Pancreas (tissue), 10 donors: ENCODE results near the gene KCNK5. TPM values are rescaled to one million over a fixed set of nuclear protein-coding genes. Genes with fewer than 3 reads are reported as not detected.

Source experiments
- ATAC-seq, 4 donors: fragments of 200-7000 bp; cut with Tn5 transposase; one replicate each; pipeline versions ENCODE4 v1.8.0 to v1.9.1; 2020; ENCODE audit warnings: mild to moderate bottlenecking in 4 of 4, moderate library complexity in 4 of 4
- DNase-seq, 6 donors: peaks; one replicate each; pipeline ENCODE4 v3.0.0-alpha.2; 2020
- FAIRE-seq: peaks from 2 replicates; lab custom pipeline; 2012; peaks lifted over from hg19 to GRCh38; lab: Jason Lieb, UNC
- H3K27ac ChIP-seq, 4 donors: fragments of 200-600 bp; sonication (generic); 1 replicate in 3 of 4; 2 replicates in 1 of 4; pipeline versions ENCODE4 v1.5.0 to v1.8.0; 2020
- H3K27me3 ChIP-seq, 4 donors: fragments of 200-600 bp; one replicate each; pipeline ENCODE4 v1.8.0; 2021
- H3K36me3 ChIP-seq, 3 donors: fragments of 200-600 bp; sonication (generic) in 1 of 3; one replicate each; pipeline versions ENCODE4 v1.5.0 to v1.8.0; 2020 to 2021
- H3K4me1 ChIP-seq, 3 donors: fragments of 200-600 bp; one replicate each; pipeline ENCODE4 v1.8.0; 2021
- H3K4me3 ChIP-seq, 4 donors: fragments of 200-600 bp; sonication (generic) in 2 of 4; one replicate each; pipeline versions ENCODE4 v1.5.0 to v1.8.0; 2020 to 2021
- H3K9me3 ChIP-seq, 4 donors: fragments of 200-600 bp; one replicate each; pipeline ENCODE4 v1.8.0; 2021
- WGBS, 2 donors: extraction: QIAGEN DNeasy Blood & Tissue Kit; methylation state at CpG; one replicate each; pipeline ENCODE4 v1.1.7; 2013; 5-methylcytosine and 5-hydroxymethylcytosine counted together
- intact Hi-C, 3 donors: fragments of 100-400 bp; cut with DNase I; formaldehyde crosslinking; loops; one replicate each; pipeline versions ENCODE4 v1.11.1 to v1.14.2; 2022
- polyA plus RNA-seq, 2 donors: library from polyadenylated mRNA; stranded (reverse); fragments of 200-250 nt; gene quantifications; one replicate each; pipeline ENCODE4 v1.2.3, GENCODE V29; 2013
- total RNA-seq, 6 donors: library from RNA; stranded (reverse); fragmentation: NEBNext Ultra II Directional in 4 of 6; extraction: Animal tissue kit (Norgen Biotek cat#: 25700) in 4 of 6; gene quantifications; one replicate each; pipeline versions ENCODE4 v1.2.1 to v1.2.4, GENCODE V29; 2021 to 2023
- TF ChIP-seq, protein P1 (sequence below), 4 donors: fragments of 200-600 bp; sonication (generic) in 3 of 4; IDR thresholded peaks; one replicate each; pipeline versions ENCODE4 v1.5.0 to v1.8.0; 2021; ENCODE audit warnings: antibody characterized with exemption in 4 of 4
- donor health status: healthy with polysubstance abuse.
- donor health status: DM: no; HTN: no; CAD: no; lungs with moderate emphysema.
- donor health status: DM: no; HTN: no; CAD: no.
- donor health status: control.
- donor health status: control.
- donor health status: Bipolar disorder and iron deficiency.
- donor health status: DM: yes; HTN: yes; CAD: no.
- donor health status: DM: no; HTN: no; CAD: no.
- donor health status: DM: no; HTN: no; CAD: no.
- donor health status: DM: yes; HTN: yes; CAD: no.

Gene KCNK5
- total and polyA plus RNA-seq, 8 donors: 10.8 to 32.4 (median 19.8) TPM

DNA sequence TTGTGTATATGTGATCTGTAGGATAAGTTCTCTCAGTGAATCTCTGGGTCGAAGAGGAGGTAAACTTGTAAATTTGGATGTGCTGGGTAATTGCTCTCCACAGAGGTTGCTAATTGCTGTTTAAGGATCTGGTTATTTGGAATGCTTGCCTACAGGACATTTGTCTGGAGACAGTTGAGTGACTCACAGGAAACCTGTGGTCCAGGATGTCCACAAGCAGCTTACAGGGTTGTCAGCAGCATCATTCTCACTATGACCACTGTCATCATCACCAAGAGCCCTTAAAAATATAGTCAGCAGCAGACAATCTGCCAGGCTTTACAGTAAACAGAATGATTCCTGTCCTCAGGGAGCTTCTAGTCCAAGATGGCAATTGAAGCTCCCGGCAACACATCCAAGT is 31.2 kb upstream of the KCNK5 start:
- Histone ChIP-seq H3K36me3 (no peaks in the 10 kb centered on the region), H3K27me3 (no peaks in the 10 kb centered on the region), H3K9me3 (no peaks in the 10 kb centered on the region), H3K27ac (no peak overlapping the region), H3K4me1 (peaks cover 0 to 6% (median 0%) of the 10 kb centered on the region in 3 donors), H3K4me3 (no peak overlapping the region)
- TF ChIP-seq, protein P1, sequence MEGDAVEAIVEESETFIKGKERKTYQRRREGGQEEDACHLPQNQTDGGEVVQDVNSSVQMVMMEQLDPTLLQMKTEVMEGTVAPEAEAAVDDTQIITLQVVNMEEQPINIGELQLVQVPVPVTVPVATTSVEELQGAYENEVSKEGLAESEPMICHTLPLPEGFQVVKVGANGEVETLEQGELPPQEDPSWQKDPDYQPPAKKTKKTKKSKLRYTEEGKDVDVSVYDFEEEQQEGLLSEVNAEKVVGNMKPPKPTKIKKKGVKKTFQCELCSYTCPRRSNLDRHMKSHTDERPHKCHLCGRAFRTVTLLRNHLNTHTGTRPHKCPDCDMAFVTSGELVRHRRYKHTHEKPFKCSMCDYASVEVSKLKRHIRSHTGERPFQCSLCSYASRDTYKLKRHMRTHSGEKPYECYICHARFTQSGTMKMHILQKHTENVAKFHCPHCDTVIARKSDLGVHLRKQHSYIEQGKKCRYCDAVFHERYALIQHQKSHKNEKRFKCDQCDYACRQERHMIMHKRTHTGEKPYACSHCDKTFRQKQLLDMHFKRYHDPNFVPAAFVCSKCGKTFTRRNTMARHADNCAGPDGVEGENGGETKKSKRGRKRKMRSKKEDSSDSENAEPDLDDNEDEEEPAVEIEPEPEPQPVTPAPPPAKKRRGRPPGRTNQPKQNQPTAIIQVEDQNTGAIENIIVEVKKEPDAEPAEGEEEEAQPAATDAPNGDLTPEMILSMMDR (IDR thresholded peaks at IDR 0.05): no peak
- no peak for DNase-seq
- no peak for FAIRE-seq
- 88 to 94% methylated on average over 2 of the region's 2 CpGs for WGBS, 2 donors
- intact Hi-C loops: no loop called here
- ATAC-seq: no peak

DNA sequence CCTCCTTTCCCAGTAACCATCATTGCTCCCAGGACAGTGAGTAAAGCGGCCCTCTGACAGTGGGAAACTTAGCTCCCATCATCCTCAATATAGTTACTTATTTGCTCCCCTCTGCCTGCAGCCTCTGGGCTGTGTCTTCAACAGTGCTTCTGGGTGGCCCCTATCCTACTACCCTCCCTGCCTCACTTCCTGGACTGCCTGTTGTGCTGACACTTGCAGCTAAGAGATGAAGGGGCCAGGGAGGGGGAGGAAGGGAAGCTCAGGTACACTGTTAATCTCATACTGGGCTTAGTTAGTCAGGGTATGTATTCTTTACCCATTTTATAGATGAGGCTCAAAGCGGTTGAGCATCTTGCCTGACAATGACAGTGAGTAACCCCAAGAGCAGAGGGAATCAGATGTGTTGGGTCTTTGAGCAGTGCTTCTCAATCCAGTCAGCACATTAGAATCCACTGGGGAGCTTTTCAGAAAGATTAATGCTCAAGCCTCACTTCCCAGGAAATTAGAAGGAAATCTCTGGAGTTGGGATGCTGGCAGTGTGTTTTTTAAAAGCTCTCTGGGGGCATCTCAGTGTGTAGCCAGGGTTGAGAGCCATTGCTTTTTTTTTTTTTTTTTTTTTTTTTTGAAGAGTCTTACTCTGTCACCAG is 27.1 kb upstream of the KCNK5 start:
- Histone ChIP-seq H3K4me3 (no peak overlapping the region), H3K36me3 (no peaks in the 10 kb centered on the region), H3K4me1 (no peaks in the 10 kb centered on the region), H3K9me3 (no peaks in the 10 kb centered on the region), H3K27ac (no peak overlapping the region), H3K27me3 (no peaks in the 10 kb centered on the region)
- intact Hi-C loops: no loop called here
- TF ChIP-seq, protein P1 (IDR thresholded peaks at IDR 0.05): no peak
- WGBS, 2 donors: 94 to 95% methylated on average over 2 of the region's 2 CpGs
- ATAC-seq (no peak), DNase-seq (no peak), FAIRE-seq (no peak)

DNA sequence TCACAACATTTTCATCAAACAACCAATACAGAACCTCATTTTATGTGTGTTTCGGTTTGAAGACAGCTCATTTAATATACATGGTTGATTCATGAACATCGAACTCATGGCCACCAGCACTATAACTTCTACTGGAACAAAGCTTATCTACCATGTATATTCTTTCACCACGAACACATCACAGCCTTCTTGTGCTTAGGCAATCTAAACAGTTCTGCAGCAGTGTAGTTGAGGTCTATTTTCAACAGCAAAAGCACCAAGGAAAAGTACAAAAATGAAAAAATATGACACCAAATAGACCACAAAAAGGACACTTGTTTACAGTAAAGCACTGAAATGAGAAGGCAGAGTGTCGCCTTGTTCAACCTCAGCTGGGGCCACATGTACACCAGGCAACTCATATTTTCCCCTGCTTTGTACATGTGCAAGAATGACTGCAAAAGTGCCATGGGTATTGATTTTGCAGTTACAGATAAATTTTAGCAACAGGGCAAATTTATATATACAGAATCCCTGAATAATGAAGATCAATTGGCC is 25.8 kb upstream of the KCNK5 start:
- TF ChIP-seq, protein P1 (IDR thresholded peaks at IDR 0.05): no peak
- FAIRE-seq (no peak), ATAC-seq (no peak), DNase-seq (no peak)
- Histone ChIP-seq H3K4me1 (no peaks in the 10 kb centered on the region), H3K27me3 (no peaks in the 10 kb centered on the region), H3K27ac (no peak overlapping the region), H3K9me3 (no peaks in the 10 kb centered on the region), H3K4me3 (no peak overlapping the region), H3K36me3 (no peaks in the 10 kb centered on the region)
- WGBS, 2 donors: 87 to 89% methylated on average over 4 of the region's 4 CpGs
- intact Hi-C loops: no loop called here

DNA sequence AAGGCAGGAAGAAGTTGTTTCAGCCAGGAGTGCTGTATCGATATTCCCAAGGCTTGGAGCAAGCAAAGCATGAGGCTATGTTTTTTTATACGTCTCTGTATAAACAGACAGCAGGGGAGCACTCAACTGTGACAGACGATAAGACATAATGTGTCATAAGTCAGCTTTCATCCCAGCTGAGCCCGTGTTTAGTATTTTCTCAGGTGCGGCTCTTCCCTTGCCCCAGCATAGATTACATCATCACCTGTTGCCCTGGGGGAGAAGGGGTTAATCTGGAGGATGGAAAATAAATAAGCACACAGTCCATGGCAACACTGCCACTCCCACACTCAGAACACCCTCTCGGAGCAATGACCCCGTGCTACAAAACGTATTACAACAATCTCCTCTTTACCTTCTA is 22.1 kb upstream of the KCNK5 start:
- TF ChIP-seq, protein P1 (IDR thresholded peaks at IDR 0.05): no peak
- ATAC-seq: peak in 3 of 4 donors; percentile 56 to 87 (median 82)
- Histone ChIP-seq H3K27ac (no peak overlapping the region), H3K4me3 (no peak overlapping the region), H3K36me3 (no peaks in the 10 kb centered on the region), H3K4me1 (no peaks in the 10 kb centered on the region), H3K27me3 (no peaks in the 10 kb centered on the region), H3K9me3 (no peaks in the 10 kb centered on the region)
- DNase-seq: no peak
- FAIRE-seq: no peak
- 18 to 22% methylated on average over 8 of the region's 8 CpGs for WGBS, 2 donors
- intact Hi-C loops: no loop called here

DNA sequence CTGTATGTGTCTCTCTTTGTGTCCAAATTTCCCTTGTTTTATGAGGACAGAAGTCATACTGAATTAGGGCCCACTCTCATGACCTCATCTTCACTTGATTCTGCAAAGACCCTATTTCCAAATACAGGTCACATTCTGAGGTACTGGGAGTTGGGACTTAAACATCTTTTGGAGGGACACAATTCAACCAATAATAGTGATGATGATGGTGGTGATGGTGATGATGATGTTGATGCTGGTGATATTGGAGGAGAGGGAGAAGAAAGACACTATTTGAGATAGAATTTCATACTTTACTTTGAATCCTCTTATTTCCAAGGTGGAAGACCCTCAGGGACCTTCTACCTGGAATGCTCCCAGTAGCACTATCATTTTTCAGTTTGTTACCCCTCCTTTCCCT is 21.2 kb upstream of the KCNK5 start:
- Histone ChIP-seq H3K9me3 (no peaks in the 10 kb centered on the region), H3K4me3 (no peak overlapping the region), H3K4me1 (no peaks in the 10 kb centered on the region), H3K36me3 (no peaks in the 10 kb centered on the region), H3K27ac (no peak overlapping the region), H3K27me3 (no peaks in the 10 kb centered on the region)
- TF ChIP-seq, protein P1 (IDR thresholded peaks at IDR 0.05): no peak
- ATAC-seq (no peak), DNase-seq (no peak), FAIRE-seq (no peak)
- intact Hi-C loops: no loop called here
